ENCODE results near the gene PAK4. TPM values are rescaled to one million over a fixed set of nuclear protein-coding genes. Genes with fewer than 3 reads are reported as not detected.

The PAK4 gene
- total and polyA plus RNA-seq, 2 of the 13 experiments (the other 11 are each of a cell fraction or from before 2014, with no cell fraction given), result 9.5 to 17.8 TPM

DNA sequence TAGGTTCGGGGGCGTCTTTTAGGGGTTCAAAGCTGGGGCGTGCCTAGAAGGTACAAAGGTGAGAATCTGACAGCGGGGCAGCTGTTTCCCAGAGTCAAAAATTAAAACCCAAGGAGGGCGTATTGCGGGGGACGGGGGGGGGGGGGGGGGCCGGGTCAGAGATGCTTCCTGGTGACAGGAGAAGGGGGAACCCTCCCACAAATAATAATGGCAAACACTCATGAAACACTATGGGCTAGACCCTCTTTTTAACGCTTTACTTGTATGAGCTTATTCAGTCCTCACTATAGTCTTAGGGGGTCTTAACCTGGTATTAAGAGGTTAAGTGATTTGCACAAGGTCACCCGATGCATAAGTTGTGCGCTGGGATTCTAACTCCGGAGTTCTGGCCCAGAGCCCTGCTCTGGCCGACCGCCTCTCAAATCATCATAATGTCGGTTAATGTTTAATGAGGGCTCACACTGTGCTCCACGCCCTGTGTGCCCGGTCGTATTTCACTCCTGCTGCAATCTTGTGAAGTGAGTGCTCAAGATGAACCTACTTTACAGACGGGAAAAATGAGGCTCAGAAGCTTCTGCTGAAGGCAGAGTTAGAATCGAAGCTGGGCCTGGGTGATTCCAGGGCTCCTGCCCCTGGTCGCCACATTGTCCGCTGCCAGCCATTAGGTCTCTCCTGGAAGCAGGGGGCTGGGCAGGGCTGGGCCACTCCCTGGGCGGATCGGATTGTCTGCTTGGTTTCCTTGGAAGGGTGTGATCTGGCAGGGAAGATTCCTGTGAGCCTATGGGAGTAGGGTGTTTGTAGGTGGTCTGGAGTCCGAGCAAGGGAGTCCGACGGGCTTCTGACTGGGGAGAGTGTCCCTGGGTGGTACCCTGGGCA is 964 bp downstream of the PAK4 start (continued):
- no peak for TF ChIP-seq ETV5 (CRISPR knock-in tag; IDR thresholded peaks at IDR 0.05; ENCODE audit: borderline replicate concordance)
- no peak for TF ChIP-seq SP1 (IDR thresholded peaks at IDR 0.05)
- TF ChIP-seq SP1 (CRISPR knock-in tag; IDR thresholded peaks at IDR 0.05), result no peak
- no peak for TF ChIP-seq ZNF343 (CRISPR knock-in tag; IDR thresholded peaks at IDR 0.05)
- no peak for TF ChIP-seq ZNF160 (CRISPR knock-in tag; IDR thresholded peaks at IDR 0.05)
- 0 out of 2 replicates have a peak, but pooled peaks have one; percentile 54 for TF ChIP-seq ZNF136 (CRISPR knock-in tag; IDR thresholded peaks at IDR 0.05; ENCODE audit: low read depth)
- TF ChIP-seq CBFB (CRISPR knock-in tag; IDR thresholded peaks at IDR 0.05), result no peak
- TF ChIP-seq, protein P1, sequence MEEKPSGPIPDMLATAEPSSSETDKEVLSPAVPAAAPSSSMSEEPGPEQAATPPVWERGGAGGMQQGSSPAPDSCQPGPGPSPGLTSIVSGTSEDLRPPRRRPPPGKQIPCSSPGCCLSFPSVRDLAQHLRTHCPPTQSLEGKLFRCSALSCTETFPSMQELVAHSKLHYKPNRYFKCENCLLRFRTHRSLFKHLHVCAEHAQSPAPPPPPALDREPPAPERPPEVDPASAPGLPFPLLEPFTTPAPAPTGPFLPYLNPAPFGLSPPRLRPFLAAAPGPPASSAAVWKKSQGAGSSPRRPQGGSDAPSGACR (CRISPR knock-in tag; IDR thresholded peaks at IDR 0.05), result no peak
- TF ChIP-seq, protein P2, sequence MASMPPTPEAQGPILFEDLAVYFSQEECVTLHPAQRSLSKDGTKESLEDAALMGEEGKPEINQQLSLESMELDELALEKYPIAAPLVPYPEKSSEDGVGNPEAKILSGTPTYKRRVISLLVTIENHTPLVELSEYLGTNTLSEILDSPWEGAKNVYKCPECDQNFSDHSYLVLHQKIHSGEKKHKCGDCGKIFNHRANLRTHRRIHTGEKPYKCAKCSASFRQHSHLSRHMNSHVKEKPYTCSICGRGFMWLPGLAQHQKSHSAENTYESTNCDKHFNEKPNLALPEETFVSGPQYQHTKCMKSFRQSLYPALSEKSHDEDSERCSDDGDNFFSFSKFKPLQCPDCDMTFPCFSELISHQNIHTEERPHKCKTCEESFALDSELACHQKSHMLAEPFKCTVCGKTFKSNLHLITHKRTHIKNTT (CRISPR knock-in tag; IDR thresholded peaks at IDR 0.05), result no peak
- TF ChIP-seq, protein P3, sequence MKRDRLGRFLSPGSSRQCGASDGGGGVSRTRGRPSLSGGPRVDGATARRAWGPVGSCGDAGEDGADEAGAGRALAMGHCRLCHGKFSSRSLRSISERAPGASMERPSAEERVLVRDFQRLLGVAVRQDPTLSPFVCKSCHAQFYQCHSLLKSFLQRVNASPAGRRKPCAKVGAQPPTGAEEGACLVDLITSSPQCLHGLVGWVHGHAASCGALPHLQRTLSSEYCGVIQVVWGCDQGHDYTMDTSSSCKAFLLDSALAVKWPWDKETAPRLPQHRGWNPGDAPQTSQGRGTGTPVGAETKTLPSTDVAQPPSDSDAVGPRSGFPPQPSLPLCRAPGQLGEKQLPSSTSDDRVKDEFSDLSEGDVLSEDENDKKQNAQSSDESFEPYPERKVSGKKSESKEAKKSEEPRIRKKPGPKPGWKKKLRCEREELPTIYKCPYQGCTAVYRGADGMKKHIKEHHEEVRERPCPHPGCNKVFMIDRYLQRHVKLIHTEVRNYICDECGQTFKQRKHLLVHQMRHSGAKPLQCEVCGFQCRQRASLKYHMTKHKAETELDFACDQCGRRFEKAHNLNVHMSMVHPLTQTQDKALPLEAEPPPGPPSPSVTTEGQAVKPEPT (CRISPR knock-in tag; IDR thresholded peaks at IDR 0.05; ENCODE audit: low read depth), result no peak
- TF ChIP-seq BORCS8-MEF2B (CRISPR knock-in tag; IDR thresholded peaks at IDR 0.05), result no peak
- TF ChIP-seq, protein P4, sequence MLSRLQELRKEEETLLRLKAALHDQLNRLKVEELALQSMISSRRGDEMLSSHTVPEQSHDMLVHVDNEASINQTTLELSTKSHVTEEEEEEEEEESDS (CRISPR knock-in tag; IDR thresholded peaks at IDR 0.05; ENCODE audit: borderline replicate concordance), result no peak
- TF ChIP-seq MED1 (CRISPR knock-in tag; IDR thresholded peaks at IDR 0.05), result no peak
- TF ChIP-seq ZNF572 (CRISPR knock-in tag; IDR thresholded peaks at IDR 0.05), result no peak
- TF ChIP-seq AGO2 (optimal IDR thresholded peaks at IDR 0.05; ENCODE audit: low read depth, low read length), result no peak
- peak; percentile 36; the same call in 1 of the 2 replicates for TF ChIP-seq NCOA2 (CRISPR knock-in tag; IDR thresholded peaks at IDR 0.05)
- no peak for TF ChIP-seq MTA1 (CRISPR knock-in tag; IDR thresholded peaks at IDR 0.05; ENCODE audit: borderline replicate concordance)
- 0 out of 2 replicates have a peak, but pooled peaks have one; percentile 4 for TF ChIP-seq ETV6 (CRISPR knock-in tag; conservative IDR thresholded peaks at IDR 0.05)
- TF ChIP-seq, protein P5, sequence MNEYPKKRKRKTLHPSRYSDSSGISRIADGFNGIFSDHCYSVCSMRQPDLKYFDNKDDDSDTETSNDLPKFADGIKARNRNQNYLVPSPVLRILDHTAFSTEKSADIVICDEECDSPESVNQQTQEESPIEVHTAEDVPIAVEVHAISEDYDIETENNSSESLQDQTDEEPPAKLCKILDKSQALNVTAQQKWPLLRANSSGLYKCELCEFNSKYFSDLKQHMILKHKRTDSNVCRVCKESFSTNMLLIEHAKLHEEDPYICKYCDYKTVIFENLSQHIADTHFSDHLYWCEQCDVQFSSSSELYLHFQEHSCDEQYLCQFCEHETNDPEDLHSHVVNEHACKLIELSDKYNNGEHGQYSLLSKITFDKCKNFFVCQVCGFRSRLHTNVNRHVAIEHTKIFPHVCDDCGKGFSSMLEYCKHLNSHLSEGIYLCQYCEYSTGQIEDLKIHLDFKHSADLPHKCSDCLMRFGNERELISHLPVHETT (CRISPR knock-in tag; conservative IDR thresholded peaks at IDR 0.05), result no peak
- TF ChIP-seq SP140L (CRISPR knock-in tag; IDR thresholded peaks at IDR 0.05; ENCODE audit: borderline replicate concordance), result no peak
- TF ChIP-seq ZNF788 (CRISPR knock-in tag; IDR thresholded peaks at IDR 0.05; ENCODE audit: borderline replicate concordance), result 0 out of 2 replicates have a peak, but pooled peaks have one; percentile 36
- TF ChIP-seq, protein P6, sequence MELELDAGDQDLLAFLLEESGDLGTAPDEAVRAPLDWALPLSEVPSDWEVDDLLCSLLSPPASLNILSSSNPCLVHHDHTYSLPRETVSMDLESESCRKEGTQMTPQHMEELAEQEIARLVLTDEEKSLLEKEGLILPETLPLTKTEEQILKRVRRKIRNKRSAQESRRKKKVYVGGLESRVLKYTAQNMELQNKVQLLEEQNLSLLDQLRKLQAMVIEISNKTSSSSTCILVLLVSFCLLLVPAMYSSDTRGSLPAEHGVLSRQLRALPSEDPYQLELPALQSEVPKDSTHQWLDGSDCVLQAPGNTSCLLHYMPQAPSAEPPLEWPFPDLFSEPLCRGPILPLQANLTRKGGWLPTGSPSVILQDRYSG (CRISPR knock-in tag; IDR thresholded peaks at IDR 0.05), result no peak
- no peak for TF ChIP-seq ZNF672 (CRISPR knock-in tag; IDR thresholded peaks at IDR 0.05)
- TF ChIP-seq PHF21A (CRISPR knock-in tag; IDR thresholded peaks at IDR 0.05), result peak; percentile 42; the same call in 1 of the 2 replicates
- TF ChIP-seq U2AF1 (optimal IDR thresholded peaks at IDR 0.05; ENCODE audit: low read depth, low read length), result no peak

Measured in HepG2 (cell line).